Esophagus squamous epithelium (tissue), 5 donors: ENCODE results near the gene CORO2A. TPM values are rescaled to one million over a fixed set of nuclear protein-coding genes. Genes with fewer than 3 reads are reported as not detected.

Source experiments
- DNase-seq: peaks from one replicate; lab custom pipeline; 2025; lab: John Stamatoyannopoulos, UW
- H3K27ac ChIP-seq, 4 donors: fragments of 200-600 bp; sonication (generic); one replicate each; pipeline ENCODE4 v1.5.1; 2016 to 2019; ENCODE audit warnings: mild to moderate bottlenecking in 1 of 4
- H3K27me3 ChIP-seq, 4 donors: fragments of 200-600 bp; sonication (generic); 1 replicate in 3 of 4; 2 replicates in 1 of 4; pipeline versions ENCODE4 v1.5.1 to v1.6.0; 2017 to 2021; ENCODE audit warnings: antibody characterized with exemption in 1 of 4
- H3K36me3 ChIP-seq, 3 donors: fragments of 200-600 bp; sonication (generic); one replicate each; pipeline ENCODE4 v1.5.1; 2016 to 2019
- H3K4me1 ChIP-seq, 3 donors: fragments of 200-600 bp; sonication (generic); one replicate each; pipeline ENCODE4 v1.5.1; 2017 to 2019
- H3K4me3 ChIP-seq, 4 donors: fragments of 200-600 bp; sonication (generic); 1 replicate in 3 of 4; 2 replicates in 1 of 4; pipeline ENCODE4 v1.5.1; 2016 to 2019; ENCODE audit warnings: mild to moderate bottlenecking in 2 of 4, moderate library complexity in 1 of 4
- H3K9me3 ChIP-seq, 3 donors: fragments of 200-600 bp; sonication (generic); one replicate each; pipeline ENCODE4 v1.5.1; 2016 to 2019
- CTCF ChIP-seq, 6 experiments: fragments of 450-650 bp in 4 of 6; fragments of 200-600 bp in 2 of 6; sonication (generic) in 2 of 6; IDR thresholded peaks; one replicate each; pipeline ENCODE4 v1.5.1; 2016 to 2019; ENCODE audit warnings: antibody characterized with exemption in 6 of 6, mild to moderate bottlenecking in 4 of 6, moderate library complexity in 4 of 6
- POLR2A ChIP-seq, 4 donors: fragments of 450-650 bp; IDR thresholded peaks; one replicate each; pipeline ENCODE4 v1.6.1; 2017; ENCODE audit warnings: antibody characterized with exemption in 4 of 4, mild to moderate bottlenecking in 4 of 4, moderate library complexity in 3 of 4
- WGBS, 2 donors: methylation state at CpG; one replicate each; pipeline ENCODE4 v1.1.5; 2018; 5-methylcytosine and 5-hydroxymethylcytosine counted together
- intact Hi-C: fragments of 100-400 bp; cut with DNase I; formaldehyde crosslinking; loops from one replicate; pipeline ENCODE4 v1.15.0; 2022
- total RNA-seq, 4 donors: library from RNA; depleted of rRNA; stranded (reverse); fragments of >200 nt; gene quantifications; one replicate each; pipeline ENCODE4 v1.1.0, GENCODE V29; 2016
- donor health status: DM: yes; HTN: yes; CAD: no.

Gene CORO2A
- total RNA-seq, 4 donors from 2014 or later, result 15.6 to 27.6 (median 26.1) TPM

GRCh38 chr9:98190757-98191105, 1.7 kb downstream of the CORO2A start:
- Histone ChIP-seq H3K36me3 (no peaks in the 10 kb centered on the region), H3K27ac (peak overlapping the region in 3 of 4 donors; percentile 70 to 94 (median 91)), H3K4me1 (peaks cover 9 to 55% (median 20%) of the 10 kb centered on the region in 3 donors), H3K27me3 (no peaks in the 10 kb centered on the region), H3K9me3 (no peaks in the 10 kb centered on the region), H3K4me3 (peak overlapping the region in 2 of 4 donors; percentile 61 to 75)
- intact Hi-C loops, result loop anchor here (10.0 kb wide), 1 partner anchor 106 kb away; no protein-coding TSS in a partner anchor
- TF ChIP-seq CTCF (IDR thresholded peaks at IDR 0.05), result no peak
- no peak for TF ChIP-seq POLR2A (IDR thresholded peaks at IDR 0.05)
- DNase-seq, result no peak
- WGBS, 2 donors, result 57% methylated on average over 5 of the region's 5 CpGs; no CpG with 5 or more reads in 1 of the 2 donors

- no peak overlapping the region for H3K27ac ChIP-seq
- WGBS, 2 donors, result 81 to 84% methylated on average over 6 of the region's 6 CpGs
Measured at GRCh38 chr9:98189412-98189811, 3.0 kb downstream of the CORO2A start.

GRCh38 chr9:98187926-98188325, 4.5 kb downstream of the CORO2A start:
- Histone ChIP-seq H3K4me3 (no peak overlapping the region), H3K27me3 (no peaks in the 10 kb centered on the region), H3K9me3 (no peaks in the 10 kb centered on the region), H3K4me1 (peaks cover 11 to 52% (median 12%) of the 10 kb centered on the region in 3 donors), H3K36me3 (peaks cover 0 to 10% (median 0%) of the 10 kb centered on the region in 3 donors), H3K27ac (no peak overlapping the region)
- DNase-seq, result no peak
- WGBS, 2 donors, result 60 to 80% methylated on average over 5 of the region's 5 CpGs
- intact Hi-C loops, result no loop called here
- no peak for TF ChIP-seq POLR2A (IDR thresholded peaks at IDR 0.05)
- TF ChIP-seq CTCF (IDR thresholded peaks at IDR 0.05), result no peak

More at GRCh38 chr9:98189412-98189811, 3.0 kb downstream of the CORO2A start:
- Histone ChIP-seq H3K4me1 (peaks cover 12 to 62% (median 20%) of the 10 kb centered on the region in 3 donors), H3K36me3 (peaks cover 0 to 8% (median 0%) of the 10 kb centered on the region in 3 donors), H3K4me3 (no peak overlapping the region), H3K9me3 (no peaks in the 10 kb centered on the region), H3K27me3 (no peaks in the 10 kb centered on the region)
- TF ChIP-seq CTCF (IDR thresholded peaks at IDR 0.05), result no peak
- no peak for TF ChIP-seq POLR2A (IDR thresholded peaks at IDR 0.05)
- no peak for DNase-seq
- intact Hi-C loops, result no loop called here

GRCh38 chr9:98186236-98186635, 6.2 kb downstream of the CORO2A start:
- Histone ChIP-seq H3K4me3 (no peak overlapping the region), H3K36me3 (peaks cover 0 to 10% (median 0%) of the 10 kb centered on the region in 3 donors), H3K27ac (no peak overlapping the region), H3K27me3 (no peaks in the 10 kb centered on the region), H3K9me3 (no peaks in the 10 kb centered on the region), H3K4me1 (peaks cover 4 to 41% (median 12%) of the 10 kb centered on the region in 3 donors)
- TF ChIP-seq CTCF (IDR thresholded peaks at IDR 0.05) (no peak), POLR2A (IDR thresholded peaks at IDR 0.05) (no peak)
- WGBS, 2 donors, result 0% methylated on average over 1 of the region's 1 CpG; no CpG with 5 or more reads in 1 of the 2 donors
- DNase-seq, result no peak
- intact Hi-C loops, result no loop called here

GRCh38 chr9:98185611-98186171, 6.7 kb downstream of the CORO2A start:
- no peaks in the 10 kb centered on the region for H3K27me3 ChIP-seq
- H3K36me3 ChIP-seq, result peaks cover 0 to 10% (median 0%) of the 10 kb centered on the region in 3 donors
- H3K4me3 ChIP-seq, result no peak overlapping the region
- 68% methylated on average over 3 of the region's 6 CpGs; no CpG with 5 or more reads in 1 of the 2 donors for WGBS, 2 donors
- intact Hi-C loops, result no loop called here
- no peak for DNase-seq
- no peak overlapping the region for H3K27ac ChIP-seq
- no peaks in the 10 kb centered on the region for H3K9me3 ChIP-seq
- H3K4me1 ChIP-seq, result peaks cover 0 to 35% (median 9%) of the 10 kb centered on the region in 3 donors
- TF ChIP-seq POLR2A (IDR thresholded peaks at IDR 0.05) (no peak), CTCF (IDR thresholded peaks at IDR 0.05) (no peak)
